IMR-90 (cell line): ENCODE data around the gene CACNA1I. TPM values are rescaled to one million over a fixed set of nuclear protein-coding genes. Genes with fewer than 3 reads are reported as not detected.

Source experiments
- ATAC-seq: fragments of 200-7000 bp; cut with Tn5 transposase; 2 replicates; pipeline ENCODE4 v1.9.1; 2020; ENCODE audit warnings: low read depth, mild to moderate bottlenecking, moderate library complexity
- BruUV-seq: library from RNA; stranded (reverse); fragments of 400-500 nt; replicated peaks from 2 replicates; lab custom pipeline; 2021; lab: Mats Ljungman, UMichigan
- CTCF ChIA-PET: fragments of 300-600 bp; formaldehyde crosslinking; extraction: SDS; loops from one replicate; lab custom pipeline; 2021; ENCODE audit warnings: antibody characterized with exemption; lab: Yijun Ruan, JAX
- POLR2A ChIA-PET: fragments of 300-600 bp; sonication (Branson Sonifier 250); formaldehyde crosslinking; loops from one replicate; lab custom pipeline; 2022; ENCODE audit warnings: antibody characterized with exemption; ENCODE audit not compliant: unreplicated experiment; lab: Charles Lee
- DNase-seq: peaks from one replicate; pipeline ENCODE4 v3.0.0; 2013
- H2AFZ ChIP-seq: replicated peaks from 2 replicates; pipeline ENCODE3; 2013; ENCODE audit warnings: low read length, mild to moderate bottlenecking; ENCODE audit not compliant: poor library complexity
- H2AK5ac ChIP-seq: 2 replicates; pipeline ENCODE4 v1.6.1; 2013; ENCODE audit warnings: low read depth, low read length, inconsistent platforms
- H2AK9ac ChIP-seq: replicated peaks from 2 replicates; pipeline ENCODE3; 2013; ENCODE audit warnings: mild to moderate bottlenecking, low read depth, low read length, moderate library complexity; ENCODE audit not compliant: poor library complexity
- H2BK120ac ChIP-seq: 2 replicates; pipeline ENCODE4 v1.6.1; 2013; ENCODE audit warnings: low read depth, low read length, inconsistent platforms
- H2BK15ac ChIP-seq: 3 replicates; pipeline ENCODE4 v1.6.1; 2013; ENCODE audit warnings: low read depth, low read length, inconsistent platforms
- H2BK20ac ChIP-seq: 2 replicates; pipeline ENCODE4 v1.6.1; 2013; ENCODE audit warnings: low read depth, mild to moderate bottlenecking, inconsistent platforms, low read length, moderate library complexity
- H2BK5ac ChIP-seq: 2 replicates; pipeline ENCODE4 v1.6.1; 2013; ENCODE audit warnings: mild to moderate bottlenecking, low read depth, low read length, inconsistent platforms; ENCODE audit not compliant: poor library complexity, severe bottlenecking
- H3K14ac ChIP-seq: replicated peaks from 2 replicates; pipeline ENCODE4 v1.6.1; 2013; ENCODE audit warnings: low read depth, low read length, inconsistent platforms
- H3K18ac ChIP-seq: 2 replicates; pipeline ENCODE4 v1.6.1; 2013; ENCODE audit warnings: low read depth, low read length, control low read depth
- H3K23ac ChIP-seq: 2 replicates; pipeline ENCODE4 v1.6.1; 2013; ENCODE audit warnings: low read depth, low read length, inconsistent platforms
- H3K27ac ChIP-seq: 2 replicates; pipeline ENCODE4 v1.5.1; 2013; ENCODE audit warnings: mild to moderate bottlenecking, control low read depth, low read length; ENCODE audit not compliant: insufficient read depth
- H3K27me3 ChIP-seq: 2 replicates; pipeline ENCODE4 v1.6.1; 2013; ENCODE audit warnings: low read length; ENCODE audit not compliant: control insufficient read depth, insufficient read depth
- H3K36me3 ChIP-seq: 2 replicates; pipeline ENCODE4 v1.6.1; 2013; ENCODE audit warnings: low read length, mixed read lengths; ENCODE audit not compliant: control insufficient read depth, insufficient read depth
- H3K4ac ChIP-seq: 2 replicates; pipeline ENCODE4 v1.6.1; 2013; ENCODE audit warnings: low read depth, low read length, inconsistent platforms
- H3K4me1 ChIP-seq: 2 replicates; pipeline ENCODE4 v1.6.1; 2013; ENCODE audit warnings: low read length, mixed read lengths; ENCODE audit not compliant: control insufficient read depth, insufficient read depth
- H3K4me2 ChIP-seq: 2 replicates; pipeline ENCODE4 v1.6.1; 2013; ENCODE audit warnings: low read depth, mild to moderate bottlenecking, control low read depth, low read length, moderate library complexity
- H3K4me3 ChIP-seq: 2 replicates; pipeline ENCODE4 v1.5.1; 2013; ENCODE audit warnings: low read depth, mild to moderate bottlenecking, control low read depth, low read length, moderate library complexity; ENCODE audit not compliant: insufficient read depth
- H3K56ac ChIP-seq: 2 replicates; pipeline ENCODE4 v1.6.1; 2013; ENCODE audit warnings: low read length, inconsistent platforms; ENCODE audit not compliant: insufficient read depth; ENCODE audit errors: extremely low read depth
- H3K79me1 ChIP-seq, 2 experiments: 2 replicates each; pipeline ENCODE4 v1.6.1; 2013; ENCODE audit warnings: low read length in 2 of 2, inconsistent platforms in 1 of 2, low read depth in 1 of 2
- H3K9ac ChIP-seq: 2 replicates; pipeline ENCODE4 v1.6.1; 2013; ENCODE audit warnings: low read depth, low read length, control low read depth
- H3K9me1 ChIP-seq: 2 replicates; pipeline ENCODE4 v1.6.1; 2013; ENCODE audit warnings: low read length, inconsistent platforms; ENCODE audit not compliant: insufficient read depth
- H3K9me3 ChIP-seq: 2 replicates; pipeline ENCODE4 v1.6.1; 2013; ENCODE audit warnings: low read length; ENCODE audit not compliant: control insufficient read depth, insufficient read depth
- H4K20me1 ChIP-seq: 2 replicates; pipeline ENCODE4 v1.6.1; 2013; ENCODE audit warnings: low read length, inconsistent platforms; ENCODE audit not compliant: insufficient read depth
- H4K5ac ChIP-seq: 2 replicates; pipeline ENCODE4 v1.6.1; 2013; ENCODE audit warnings: mild to moderate bottlenecking, low read depth, low read length, control low read depth
- H4K8ac ChIP-seq, 2 experiments: 2 replicates each; pipeline ENCODE4 v1.6.1; 2013; ENCODE audit warnings: low read depth in 2 of 2, low read length in 2 of 2, control low read depth in 1 of 2, inconsistent platforms in 1 of 2
- H4K91ac ChIP-seq: 2 replicates; pipeline ENCODE4 v1.6.1; 2013; ENCODE audit warnings: low read depth, low read length, inconsistent platforms; ENCODE audit not compliant: insufficient read depth
- BHLHE40 ChIP-seq: fragments of 150-350 bp; IDR thresholded peaks from 2 replicates; pipeline ENCODE4 v1.6.1; 2016; ENCODE audit warnings: mild to moderate bottlenecking, low read depth, low read length
- CEBPB ChIP-seq: IDR thresholded peaks from 2 replicates; pipeline ENCODE4 v1.6.1; 2012; ENCODE audit warnings: low read depth, low read length, improper control_type of control experiment
- CTCF ChIP-seq: conservative IDR thresholded peaks from 2 replicates; pipeline ENCODE4 v1.5.1; 2012; ENCODE audit warnings: mild to moderate bottlenecking, low read depth, low read length, improper control_type of control experiment
- ELK1 ChIP-seq: fragments of 150-350 bp; IDR thresholded peaks from 2 replicates; pipeline ENCODE4 v1.6.1; 2016; ENCODE audit warnings: low read depth, mild to moderate bottlenecking, low read length, moderate library complexity, borderline replicate concordance
- NFE2L2 ChIP-seq: fragments of 150-350 bp; IDR thresholded peaks from 2 replicates; pipeline ENCODE4 v1.6.1; 2016; ENCODE audit warnings: low read depth, mild to moderate bottlenecking, low read length
- RAD21 ChIP-seq: IDR thresholded peaks from 2 replicates; pipeline ENCODE4 v1.6.1; 2012; ENCODE audit warnings: low read length, improper control_type of control experiment
- SMC3 ChIP-seq: fragments of 150-350 bp; IDR thresholded peaks from 2 replicates; pipeline ENCODE4 v1.6.1; 2016; ENCODE audit warnings: low read depth, mild to moderate bottlenecking, antibody characterized with exemption, low read length, moderate library complexity
- USF2 ChIP-seq: fragments of 150-350 bp; IDR thresholded peaks from 2 replicates; pipeline ENCODE4 v1.6.1; 2017; ENCODE audit warnings: mild to moderate bottlenecking, antibody characterized with exemption, low read length, low read depth
- WGBS, 2 experiments: methylation state at CpG; one replicate each; pipeline versions ENCODE4 v1.1.5 to v1.1.7; 2013; ENCODE audit warnings: missing lambda C conversion rate in 2 of 2; ENCODE audit not compliant: insufficient read length in 1 of 2; ENCODE audit errors: extremely low coverage in 2 of 2; 5-methylcytosine and 5-hydroxymethylcytosine counted together
- dilution Hi-C: fragments of 300-500 bp; cut with HindIII; formaldehyde crosslinking; loops from one replicate; pipeline ENCODE4 v1.14.3; 2018; ENCODE audit warnings: low sequenced_read_pairs; ENCODE audit not compliant: unreplicated experiment
- in situ Hi-C: fragments of 300-500 bp; cut with MboI; formaldehyde crosslinking; loops from 3 replicates; pipeline ENCODE4 v1.14.3; 2019; ENCODE audit warnings: low sequenced_read_pairs, inconsistent platforms, mixed read lengths
- intact Hi-C: fragments of 100-400 bp; cut with micrococcal nuclease; formaldehyde crosslinking; loops from 2 replicates; pipeline ENCODE4 v1.10.0; 2022
- polyA plus RNA-seq, 3 experiments: library from polyadenylated mRNA; depleted of rRNA; stranded (reverse); fragments of >200 nt; gene quantifications; 2 replicates each; pipeline ENCODE4 v1.2.3, GENCODE V29; 2012; ENCODE audit warnings: low replicate concordance in 1 of 3
- total RNA-seq: library from RNA; depleted of rRNA; stranded (reverse); fragments of >200 nt; gene quantifications from 2 replicates; pipeline ENCODE4 v1.2.3, GENCODE V29; 2012

The CACNA1I gene
- total and polyA plus RNA-seq, 2 of the 4 experiments (the other 2 are of a cell fraction): under 0.01 to 0.02 TPM

- no peak overlapping the region for H3K18ac ChIP-seq
- H2AFZ ChIP-seq: no peak overlapping the region
- intact Hi-C loops (no loop called here), dilution Hi-C loops (no loop called here), in situ Hi-C loops (no loop called here)
- ATAC-seq: peak; percentile 42; the same call in 1 of the 2 replicates
- no peak overlapping the region for H3K27ac ChIP-seq
- H3K36me3 ChIP-seq: no peaks in the 10 kb centered on the region
- no peak overlapping the region for H3K4me2 ChIP-seq
- BruUV-seq: no TSS peak
- no peak overlapping the region for H2BK120ac ChIP-seq
- no peak overlapping the region for H4K91ac ChIP-seq
- H3K9ac ChIP-seq: no peak overlapping the region
- CTCF ChIA-PET: interaction anchor here (0.7 to 1.5 kb wide), 4 partner anchors 8 to 494 kb away, joined by 3 to 7 read pairs (median 3); no protein-coding TSS in a partner anchor
- no peaks in the 10 kb centered on the region for H3K9me3 ChIP-seq
- no peak overlapping the region for H3K4me3 ChIP-seq
- no peak overlapping the region for H4K8ac ChIP-seq
- no peak overlapping the region for H2BK15ac ChIP-seq
- no peak overlapping the region for H3K14ac ChIP-seq
- H2BK5ac ChIP-seq: no peak overlapping the region
- H3K23ac ChIP-seq: no peak overlapping the region
- no peak overlapping the region for H3K56ac ChIP-seq
- peak; percentile 32 for DNase-seq
- TF ChIP-seq USF2 (peak; percentile 17; the same call in 1 of the 2 replicates), CTCF (peak; percentile 55), SMC3 (peak; percentile 59), RAD21 (peak; percentile 49), BHLHE40 (no peak), NFE2L2 (no peak), CEBPB (no peak), ELK1 (no peak)
- no peak overlapping the region for H2AK5ac ChIP-seq
- no CpG with 5 or more reads among the region's 11 CpGs for WGBS, 2 experiments
- no peaks in the 10 kb centered on the region for H3K79me1 ChIP-seq
- H3K4me1 ChIP-seq: peaks cover 3% of the 10 kb centered on the region; the same call in 1 of the 2 replicates
- H4K20me1 ChIP-seq: peaks cover 15% of the 10 kb centered on the region
- H4K5ac ChIP-seq: no peak overlapping the region
- H3K27me3 ChIP-seq: peaks cover 25% of the 10 kb centered on the region
- H2AK9ac ChIP-seq: no peak overlapping the region
- peaks cover 12% of the 10 kb centered on the region; the same call in 1 of the 2 replicates for H3K9me1 ChIP-seq
- POLR2A ChIA-PET: no interaction called here
- no peak overlapping the region for H2BK20ac ChIP-seq
- H3K4ac ChIP-seq: no peak overlapping the region
Observed at GRCh38 chr22:39543095-39543494, 27.5 kb upstream of the CACNA1I start.
